Metanephros (tissue), 1 donor: ENCODE data around the gene CYTL1. TPM values are rescaled to one million over a fixed set of nuclear protein-coding genes. Genes with fewer than 3 reads are reported as not detected.

Experiments
- total RNA-seq: library from RNA; depleted of rRNA; stranded (reverse); fragments of >200 nt; gene quantifications from one replicate; pipeline ENCODE4 v1.2.3, GENCODE V29; 2014

The CYTL1 gene, protein sequence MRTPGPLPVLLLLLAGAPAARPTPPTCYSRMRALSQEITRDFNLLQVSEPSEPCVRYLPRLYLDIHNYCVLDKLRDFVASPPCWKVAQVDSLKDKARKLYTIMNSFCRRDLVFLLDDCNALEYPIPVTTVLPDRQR
- total RNA-seq = 2.2 TPM

DNA sequence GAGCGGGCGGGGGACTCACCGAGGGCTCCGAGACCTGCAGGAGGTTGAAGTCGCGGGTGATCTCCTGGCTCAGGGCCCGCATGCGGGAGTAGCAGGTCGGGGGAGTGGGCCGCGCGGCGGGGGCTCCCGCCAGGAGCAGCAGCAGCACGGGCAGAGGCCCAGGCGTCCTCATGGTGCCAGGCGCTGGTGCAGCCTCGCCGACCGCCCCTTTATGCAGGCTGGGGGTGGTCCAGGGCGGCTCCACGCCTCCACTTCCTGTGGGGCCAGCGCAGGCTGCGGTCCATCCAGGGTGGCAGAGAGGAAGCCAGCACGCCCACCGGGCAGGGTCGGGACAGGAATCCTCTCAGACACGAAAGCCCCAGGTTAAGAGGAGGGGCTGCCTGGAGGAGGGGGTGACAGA, at the start of gene CYTL1:
Gene CYTL1 (minus strand): TSS at position 185 of the 400 bp plus-strand sequence. CDS start 13 bp downstream, at position 172.

DNA sequence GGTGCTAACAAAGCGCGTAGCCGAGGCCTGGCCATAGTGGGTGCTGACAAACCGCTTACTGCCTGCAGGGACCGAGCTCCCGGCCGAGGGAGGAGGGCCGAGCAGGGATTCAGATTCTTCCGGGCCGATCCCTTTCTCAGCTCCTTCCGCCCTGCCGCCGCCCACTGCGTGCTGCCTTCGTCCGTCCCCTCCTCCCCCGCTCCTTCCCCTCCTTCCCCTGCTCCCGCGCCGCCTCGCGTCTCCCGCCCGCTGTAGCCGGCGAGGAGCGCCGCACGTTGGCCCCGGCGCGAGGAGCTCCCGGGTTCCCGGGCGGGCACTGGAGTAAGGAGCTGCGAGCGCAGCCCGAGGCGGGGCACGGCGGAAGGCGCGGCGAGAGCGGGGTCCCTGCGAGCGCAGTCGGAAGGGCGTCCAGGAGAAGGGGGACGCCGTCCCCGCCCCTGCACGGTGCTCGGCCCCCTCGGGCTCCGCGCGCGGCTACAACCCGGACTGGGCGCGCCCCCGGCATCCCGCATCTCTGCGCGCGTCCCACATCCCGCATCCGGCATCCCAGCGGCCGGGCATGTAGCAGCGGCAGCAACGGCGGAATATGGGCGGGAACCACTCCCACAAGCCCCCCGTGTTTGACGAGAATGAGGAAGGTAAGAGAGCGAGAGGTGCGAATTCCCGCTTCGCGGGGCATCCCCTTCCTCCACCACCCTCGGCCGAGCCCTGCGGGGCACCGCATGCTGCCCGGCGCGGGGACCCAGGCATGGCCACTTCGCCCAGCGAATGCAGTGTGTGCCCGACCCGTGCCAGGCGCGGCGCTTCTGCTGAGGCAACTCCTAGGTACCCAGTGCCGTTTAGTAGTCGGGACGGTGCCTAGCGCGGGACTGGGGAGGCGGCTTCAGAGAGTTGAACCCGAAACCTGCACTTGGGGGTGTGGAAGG, 32.3 kb upstream of the CYTL1 start, which contains the start of gene STK32B:
Gene STK32B (plus strand): TSS at position 203 of the 926 bp plus-strand sequence.

Other genes with a start within 250 kb of the CYTL1 start
- 0.82 TPM for gene MSX1, start 159.8 kb downstream of the CYTL1 start, total RNA-seq
- 8.8 TPM for gene STK32B, start 32.0 kb upstream of the CYTL1 start, total RNA-seq